GM21381 (cell line): Measurements from ENCODE around the gene CHRNA1.

Experiments used
- ATAC-seq: cut with Tn5 transposase; IDR thresholded peaks from one replicate; pipeline ENCODE4 v1.9.1; 2021; ENCODE audit warnings: mild to moderate bottlenecking, moderate library complexity; ENCODE audit not compliant: unreplicated experiment

Gene CHRNA1

DNA sequence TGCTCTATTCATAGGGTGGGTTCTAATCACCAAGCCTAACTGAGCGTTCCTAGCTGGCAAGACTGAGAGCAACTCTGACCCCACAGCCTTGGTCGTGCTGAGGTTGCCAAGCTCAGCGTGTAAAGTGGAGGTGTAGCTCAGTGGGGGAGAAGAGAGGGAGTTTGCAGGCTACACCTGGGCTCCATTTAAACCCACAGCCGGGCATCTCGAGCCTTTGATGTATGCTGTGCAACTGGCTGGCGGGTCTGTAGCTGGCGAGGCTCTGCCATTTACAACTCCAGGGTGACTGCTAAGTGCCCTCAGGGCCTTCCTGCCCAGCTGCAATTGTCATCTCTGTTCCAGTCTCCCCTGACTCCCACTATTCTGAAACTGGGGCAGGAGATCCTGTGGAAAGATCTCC is 20.0 kb upstream of the CHRNA1 start:
- ATAC-seq, result no peak

DNA sequence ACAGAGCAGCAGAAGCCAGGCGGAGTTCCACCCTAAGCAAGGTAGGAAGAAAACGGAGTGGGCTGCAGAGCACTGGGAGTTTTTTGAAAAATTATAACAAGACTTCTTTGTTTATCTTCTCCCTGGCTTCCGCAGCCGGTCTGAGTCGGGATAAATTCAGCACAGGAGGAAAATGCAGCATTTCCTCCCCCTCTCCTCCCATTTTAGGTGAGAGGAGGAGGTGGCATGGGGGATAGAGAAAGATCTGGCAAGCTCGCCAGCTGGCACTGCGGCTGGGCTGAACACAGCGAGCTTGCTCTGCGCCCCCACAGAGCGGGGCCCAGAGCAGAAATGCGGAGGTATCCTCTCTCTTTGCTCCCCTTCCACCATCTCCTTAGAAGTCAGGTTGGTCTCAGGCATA is 17.7 kb upstream of the CHRNA1 start:
- no peak for ATAC-seq

DNA sequence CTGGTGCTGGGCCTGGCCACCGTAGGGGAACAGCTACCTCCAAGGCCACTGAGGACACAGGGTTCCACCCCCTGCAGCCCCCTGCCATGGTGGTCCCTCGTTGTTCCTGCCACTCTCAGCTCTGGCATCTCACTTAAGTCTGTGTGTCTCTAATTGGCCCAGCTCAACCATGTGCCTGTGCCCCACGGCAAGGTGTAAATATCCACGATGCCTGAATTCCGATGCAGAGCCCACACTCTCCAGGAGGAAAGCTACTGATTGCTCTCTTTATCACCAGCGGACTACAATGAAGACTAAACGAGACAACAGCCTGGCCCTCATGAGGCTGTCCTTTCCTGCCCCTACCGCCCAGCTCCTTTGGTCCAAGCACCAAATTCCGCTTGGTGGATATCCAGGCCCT is 17.0 kb upstream of the CHRNA1 start:
- ATAC-seq, result no peak

GRCh38 chr2:174780856-174781255 is 16.6 kb upstream of the CHRNA1 start:
- no peak for ATAC-seq

DNA sequence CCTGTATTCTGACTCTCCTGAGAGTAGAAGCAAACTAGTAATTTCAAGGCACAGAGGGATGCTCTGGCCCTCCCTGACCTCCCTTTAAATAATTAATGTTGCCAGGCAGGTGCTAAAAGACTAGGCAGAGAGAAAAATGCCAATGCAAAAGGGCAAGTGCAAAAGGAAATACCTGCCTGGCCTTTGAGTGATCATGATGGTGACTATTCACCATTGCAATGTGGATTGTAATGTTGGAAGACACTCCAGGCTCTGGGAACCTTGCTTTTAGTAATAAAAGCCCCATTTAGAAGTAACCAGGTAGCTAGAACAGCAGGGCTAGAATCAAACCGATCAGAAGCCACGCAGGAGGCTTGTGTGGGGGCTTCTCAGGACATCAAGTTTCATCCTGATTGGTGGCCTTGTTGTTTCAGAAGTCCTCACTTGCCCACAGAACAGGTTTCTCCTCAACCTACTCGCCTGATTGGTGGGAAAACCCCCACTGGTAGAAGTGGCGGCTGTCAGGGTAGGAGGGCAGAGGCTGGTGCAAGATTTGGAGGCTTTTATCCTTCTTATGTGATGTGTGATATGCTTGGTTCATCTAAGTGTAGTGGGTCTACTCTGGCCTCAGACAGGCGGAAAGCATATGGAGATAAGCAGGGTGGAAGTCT is 16.0 kb upstream of the CHRNA1 start:
- ATAC-seq, result no peak

GRCh38 chr2:174779361-174779928 is 15.2 kb upstream of the CHRNA1 start:
- ATAC-seq, result no peak

DNA sequence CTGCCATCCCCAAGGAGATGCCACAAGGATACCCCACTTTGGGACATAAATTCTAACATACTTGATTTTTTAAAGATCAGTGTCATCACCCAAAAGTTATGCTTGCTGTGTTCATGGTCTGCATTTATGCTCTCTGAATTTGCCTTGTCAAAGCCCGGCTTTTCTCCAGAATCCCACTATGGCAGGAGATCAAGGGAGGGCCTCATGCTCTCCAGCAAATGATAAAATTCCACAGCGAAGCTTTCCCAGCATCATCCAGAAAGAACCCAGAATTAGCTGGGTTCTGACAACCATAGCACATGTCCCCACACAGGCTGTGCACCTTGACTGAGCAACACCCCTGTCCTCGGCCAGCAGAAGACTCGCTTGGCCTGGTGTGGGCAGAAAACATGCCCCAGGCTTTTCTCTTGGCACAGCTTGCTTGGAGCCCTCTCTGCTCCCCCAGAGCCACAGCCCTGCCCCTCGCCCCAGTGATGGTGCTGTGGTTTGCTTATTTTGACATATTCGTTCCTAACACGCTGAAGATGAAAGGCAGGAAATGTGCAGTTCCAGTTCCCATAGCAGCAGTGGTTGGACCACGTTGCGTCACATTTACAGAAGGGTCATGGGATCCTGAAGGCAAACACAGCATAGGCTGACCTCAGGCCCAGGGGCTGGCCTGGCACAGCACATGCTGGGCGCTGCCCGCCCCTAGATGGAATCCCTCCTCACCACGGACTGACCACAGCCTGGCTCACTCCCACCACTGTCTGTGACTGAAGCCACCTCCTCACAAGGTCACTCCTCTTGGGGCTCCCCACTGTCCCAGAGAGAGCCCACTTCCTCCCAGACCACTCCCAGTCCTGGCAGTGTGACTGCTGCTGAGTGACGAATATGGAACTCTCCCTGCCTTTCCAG is 14.1 kb upstream of the CHRNA1 start:
- ATAC-seq, result peak; percentile 71

- no peak for ATAC-seq
Observed at GRCh38 chr2:174777347-174778084, 13.2 kb upstream of the CHRNA1 start.

DNA sequence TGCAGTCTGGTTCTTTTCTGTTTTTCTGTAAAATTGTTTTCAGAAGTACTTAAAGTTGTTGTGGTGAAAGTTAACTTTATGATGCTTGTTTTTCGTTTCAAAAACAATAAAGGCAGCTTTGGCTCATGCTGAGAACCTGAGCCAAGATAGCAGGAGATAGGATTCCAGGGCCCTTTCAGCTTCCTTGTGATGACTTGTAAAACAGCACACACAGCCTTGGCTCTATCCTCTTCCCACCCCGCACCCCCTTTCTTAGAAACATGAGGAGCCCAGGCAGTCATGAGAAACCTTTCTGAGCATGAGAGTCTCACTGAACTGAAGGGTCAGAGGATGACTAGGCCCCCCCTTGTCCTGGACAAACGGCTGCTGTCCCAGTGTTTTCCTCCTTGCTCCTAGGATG is 12.4 kb upstream of the CHRNA1 start:
- ATAC-seq, result no peak

GRCh38 chr2:174776223-174776622 is 12.0 kb upstream of the CHRNA1 start:
- no peak for ATAC-seq

GRCh38 chr2:174775571-174775980 is 11.3 kb upstream of the CHRNA1 start:
- ATAC-seq, result no peak

DNA sequence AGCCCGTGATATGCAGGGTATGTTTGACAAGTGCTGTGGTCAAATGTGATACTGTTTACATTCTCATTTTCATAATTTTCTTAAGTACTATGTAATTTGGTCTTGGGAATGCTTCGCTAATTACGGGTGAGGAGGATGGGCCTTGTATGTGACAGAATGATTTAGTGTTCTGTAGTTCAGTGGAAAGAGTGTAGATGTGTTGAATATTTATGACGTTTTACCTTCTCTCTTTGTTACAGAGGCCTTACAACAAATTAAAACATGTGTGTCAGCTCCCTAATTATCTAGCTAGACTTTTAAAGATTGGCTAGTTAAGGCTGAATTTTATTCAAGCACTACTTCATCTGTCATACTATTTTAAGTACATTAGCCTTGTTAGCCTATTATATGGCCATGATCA is 10.6 kb upstream of the CHRNA1 start:
- ATAC-seq, result no peak

- no peak for ATAC-seq
Observed at GRCh38 chr2:174773215-174773614, 8.9 kb upstream of the CHRNA1 start.

DNA sequence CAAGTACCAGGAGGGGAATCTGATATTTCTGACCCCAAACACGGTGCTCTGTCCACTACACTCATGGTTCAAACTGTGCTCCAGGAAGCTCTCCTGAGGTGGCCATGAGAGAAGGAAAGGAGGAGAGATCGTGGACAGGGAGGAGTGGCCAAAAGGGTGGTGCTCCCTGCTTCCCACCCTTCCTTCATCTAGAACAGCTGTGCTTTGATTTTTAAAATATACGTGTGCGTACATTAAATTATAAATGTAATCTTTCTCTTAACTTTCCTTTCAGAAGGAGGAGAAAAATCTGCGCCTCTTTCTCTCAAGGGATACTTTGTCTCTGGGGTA is 8.2 kb upstream of the CHRNA1 start:
- ATAC-seq, result no peak

DNA sequence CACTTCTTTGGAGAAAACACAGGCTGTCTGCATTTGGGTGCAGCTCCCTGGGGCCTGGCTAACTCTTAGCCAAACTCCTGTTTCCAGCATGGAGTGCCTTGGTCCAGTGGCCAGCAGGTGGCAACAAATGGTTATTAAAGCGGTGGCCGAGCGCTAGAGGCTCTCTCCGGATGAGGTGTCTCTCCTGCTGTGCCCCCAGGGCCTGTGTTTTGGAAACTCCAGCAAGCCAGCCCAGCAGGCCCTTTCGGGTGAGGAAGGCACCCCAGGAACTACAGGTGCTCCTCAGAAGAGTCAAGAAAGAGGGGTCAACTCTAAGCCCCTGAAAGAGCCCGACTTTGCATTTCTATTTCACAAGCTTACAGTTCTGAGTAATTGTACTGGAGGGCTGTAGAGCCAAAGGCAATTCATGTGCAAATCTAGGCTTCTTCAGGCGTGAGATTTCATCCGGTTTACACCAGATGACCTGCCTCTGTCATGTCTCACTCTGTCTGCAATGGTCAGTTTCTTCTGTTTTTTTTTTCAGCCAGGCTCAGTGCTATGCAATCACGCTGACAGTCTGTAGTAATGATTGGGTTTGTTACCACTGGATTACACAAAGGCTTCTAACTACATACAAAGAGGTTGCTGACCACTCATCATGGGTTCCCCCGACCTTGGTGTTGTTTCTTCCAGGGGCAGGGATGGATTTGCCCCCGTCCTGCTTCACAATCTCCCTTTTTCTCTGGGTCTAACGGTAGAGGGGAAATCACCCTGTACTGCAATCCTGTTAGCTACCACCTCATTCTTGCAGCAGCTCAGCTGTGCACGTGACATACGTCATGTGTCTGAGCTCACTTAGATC is 7.6 kb upstream of the CHRNA1 start:
- ATAC-seq, result peak; percentile 84

DNA sequence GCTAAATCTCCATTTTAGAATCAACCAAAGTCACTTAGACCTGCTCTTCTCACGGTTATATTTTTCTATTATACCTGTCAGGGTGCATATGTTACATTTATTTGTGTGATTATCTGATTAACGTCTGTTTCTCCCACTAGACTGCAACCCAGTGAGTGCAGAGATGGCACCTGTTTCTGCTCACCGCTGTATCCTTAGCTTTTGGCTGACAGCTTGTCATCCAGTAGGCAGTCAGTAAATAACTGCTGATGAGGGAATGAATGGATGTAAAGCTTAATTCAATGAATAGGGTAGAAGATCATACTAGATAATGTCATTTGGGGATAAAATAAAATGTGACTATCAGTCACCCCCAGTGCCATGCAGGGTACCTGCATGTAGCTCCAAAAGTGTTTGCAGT is 6.9 kb upstream of the CHRNA1 start:
- ATAC-seq, result no peak

DNA sequence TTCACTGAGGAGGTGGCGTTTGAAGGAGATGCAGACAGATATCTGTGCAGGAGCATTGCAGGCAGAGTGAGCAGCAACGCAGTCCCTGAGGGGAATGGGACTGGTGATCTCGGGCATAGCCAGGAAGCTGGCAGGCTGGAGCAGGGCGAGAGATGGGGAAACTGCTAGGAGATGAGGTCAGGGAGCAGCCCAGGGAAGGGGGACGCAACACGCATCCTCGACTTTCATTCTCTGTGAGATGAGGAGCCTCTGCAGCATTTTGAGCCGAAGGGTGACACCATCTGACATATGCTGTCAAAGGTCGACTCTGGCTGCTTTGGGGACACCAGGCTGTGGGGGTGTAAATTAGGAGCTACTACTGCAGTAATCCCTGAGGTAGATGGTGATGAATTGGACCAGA is 4.3 kb upstream of the CHRNA1 start:
- no peak for ATAC-seq

DNA sequence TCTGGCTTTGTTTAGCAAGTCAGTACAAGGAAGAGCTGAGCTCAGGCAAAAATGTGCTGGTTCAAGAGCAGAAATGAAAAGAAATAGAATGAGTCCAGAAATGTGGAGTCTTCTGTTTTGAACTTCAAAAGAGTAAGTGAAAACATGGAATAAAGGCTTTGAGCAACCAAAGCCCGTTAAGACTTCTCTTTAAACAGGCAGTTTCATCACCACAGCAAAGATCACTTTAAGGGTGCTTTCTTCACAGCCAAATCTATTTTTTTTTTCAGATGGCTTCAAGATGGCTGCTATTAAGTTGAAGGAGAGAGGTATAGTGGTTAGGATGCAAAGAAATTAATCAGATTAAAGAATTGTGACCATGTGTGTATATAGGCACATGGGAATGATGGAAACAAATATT is 2.0 kb upstream of the CHRNA1 start:
- ATAC-seq, result no peak

DNA sequence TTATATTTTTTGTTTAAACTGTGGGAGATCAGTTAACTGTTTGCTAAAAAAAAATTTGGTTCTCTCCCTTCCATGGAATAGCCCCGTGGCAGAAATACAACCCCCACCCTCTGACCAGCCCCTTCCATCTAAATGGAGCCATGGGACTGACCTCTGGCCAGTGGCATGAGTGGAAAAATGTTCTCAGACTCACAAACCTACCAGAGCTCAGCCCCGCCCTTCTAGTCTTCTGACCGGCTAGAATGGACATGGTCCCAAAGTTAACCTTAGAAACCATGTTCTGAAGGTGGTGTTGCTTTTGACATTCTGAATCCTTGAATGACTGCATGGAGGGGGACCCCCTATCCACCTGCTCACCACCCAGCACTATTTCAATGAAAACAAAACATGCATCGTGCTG is 1.3 kb upstream of the CHRNA1 start:
- ATAC-seq, result no peak

DNA sequence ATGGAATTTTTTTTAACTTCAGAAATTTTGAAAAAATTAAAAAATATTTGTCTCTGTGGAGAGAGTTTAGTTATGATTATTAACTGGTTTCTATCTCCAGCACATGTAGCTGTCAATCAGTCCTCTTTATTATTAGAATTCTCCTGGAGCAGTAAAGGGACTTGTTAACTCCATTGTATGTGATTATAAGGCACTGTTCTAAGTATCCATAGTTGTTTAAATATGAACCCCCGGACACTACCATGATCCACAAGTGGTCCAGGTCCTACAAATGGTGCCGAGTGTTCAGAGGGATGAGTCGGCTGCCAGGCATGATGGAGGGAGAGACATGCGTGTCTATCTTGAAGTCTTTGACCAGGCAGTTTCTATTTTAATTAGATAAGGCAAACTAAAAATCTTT is 492 bp downstream of the CHRNA1 start:
- no peak for ATAC-seq

- ATAC-seq, result no peak
Observed at GRCh38 chr2:174762464-174762863, 1.8 kb downstream of the CHRNA1 start.
